ENCODE data around the gene LRTM2.

LRTM2 gene

DNA sequence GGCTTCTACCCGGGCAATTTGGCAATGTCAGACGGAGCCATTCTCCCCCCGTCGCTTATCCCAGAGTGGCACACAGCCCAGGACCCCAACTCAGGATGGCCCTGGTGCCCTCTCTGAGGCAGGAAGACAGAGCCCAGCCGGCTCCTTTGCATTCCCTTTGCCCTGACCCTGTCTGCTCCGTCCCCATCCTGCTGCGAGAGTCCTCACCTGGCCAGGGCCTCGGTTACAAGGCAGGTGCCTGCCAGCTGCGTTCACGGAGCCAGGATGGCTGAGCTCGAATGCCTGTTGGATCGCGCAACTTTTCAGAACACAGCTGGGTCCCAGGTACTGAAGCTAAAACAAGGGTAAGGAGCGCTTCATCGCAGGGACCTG, 18.6 kb downstream of the LRTM2 start:
- H3K27ac ChIP-seq: no peak overlapping the region

DNA sequence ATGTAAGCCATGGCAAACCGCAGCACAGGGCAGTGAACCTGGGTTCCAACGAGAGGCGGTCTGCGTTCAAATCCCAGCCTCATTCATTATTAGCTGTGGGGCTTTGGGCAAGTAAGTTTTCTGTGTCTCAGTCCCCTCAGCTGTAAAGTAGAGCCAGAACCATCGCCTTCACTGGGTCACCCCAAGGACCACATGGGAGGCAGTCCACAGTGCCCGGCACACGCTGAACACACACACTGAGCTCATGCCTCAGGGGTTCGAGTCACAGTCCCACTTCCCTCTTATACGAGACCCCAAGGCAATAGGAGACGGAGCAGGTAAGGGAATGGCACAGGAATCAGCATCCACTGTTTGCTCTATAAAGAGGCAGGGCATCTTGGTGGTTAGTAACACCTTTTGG, 19.1 kb downstream of the LRTM2 start:
- H3K4me3 ChIP-seq: no peak overlapping the region
- H3K27ac ChIP-seq: no peak overlapping the region

More for the DNA sequence above, 18.6 kb downstream of the LRTM2 start:
- H3K4me3 ChIP-seq: no peak overlapping the region

GRCh38 chr12:1839956-1840951, 19.9 kb downstream of the LRTM2 start:
- no peak overlapping the region for H3K4me3 ChIP-seq
- no peak overlapping the region for H3K27ac ChIP-seq

DNA sequence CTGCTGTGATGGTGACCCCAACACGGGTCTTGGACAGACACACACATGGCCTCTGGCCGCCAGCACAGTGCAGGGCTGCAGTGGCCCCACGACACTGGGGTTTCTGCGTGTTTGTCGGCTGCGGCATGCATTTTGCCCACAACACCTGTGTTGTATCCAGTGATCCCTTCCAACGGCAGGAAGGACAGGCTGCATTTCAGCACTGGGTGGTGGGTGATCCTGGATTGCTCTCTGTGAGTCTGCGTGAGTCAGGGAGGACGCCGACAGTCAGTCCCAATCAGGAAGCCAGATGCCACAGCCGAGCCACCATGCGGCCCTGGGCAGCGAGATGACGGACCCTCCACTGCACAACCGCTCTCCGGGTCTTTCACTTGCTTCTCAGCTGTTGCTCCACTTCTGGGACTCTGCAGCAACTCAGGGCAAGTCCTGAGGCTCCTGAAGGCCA, 20.6 kb downstream of the LRTM2 start:
- Histone ChIP-seq H3K27ac (no peak overlapping the region), H3K4me3 (no peak overlapping the region)

- H3K27ac ChIP-seq: no peak overlapping the region
Measured at GRCh38 chr12:1841586-1842182, 21.3 kb downstream of the LRTM2 start.

DNA sequence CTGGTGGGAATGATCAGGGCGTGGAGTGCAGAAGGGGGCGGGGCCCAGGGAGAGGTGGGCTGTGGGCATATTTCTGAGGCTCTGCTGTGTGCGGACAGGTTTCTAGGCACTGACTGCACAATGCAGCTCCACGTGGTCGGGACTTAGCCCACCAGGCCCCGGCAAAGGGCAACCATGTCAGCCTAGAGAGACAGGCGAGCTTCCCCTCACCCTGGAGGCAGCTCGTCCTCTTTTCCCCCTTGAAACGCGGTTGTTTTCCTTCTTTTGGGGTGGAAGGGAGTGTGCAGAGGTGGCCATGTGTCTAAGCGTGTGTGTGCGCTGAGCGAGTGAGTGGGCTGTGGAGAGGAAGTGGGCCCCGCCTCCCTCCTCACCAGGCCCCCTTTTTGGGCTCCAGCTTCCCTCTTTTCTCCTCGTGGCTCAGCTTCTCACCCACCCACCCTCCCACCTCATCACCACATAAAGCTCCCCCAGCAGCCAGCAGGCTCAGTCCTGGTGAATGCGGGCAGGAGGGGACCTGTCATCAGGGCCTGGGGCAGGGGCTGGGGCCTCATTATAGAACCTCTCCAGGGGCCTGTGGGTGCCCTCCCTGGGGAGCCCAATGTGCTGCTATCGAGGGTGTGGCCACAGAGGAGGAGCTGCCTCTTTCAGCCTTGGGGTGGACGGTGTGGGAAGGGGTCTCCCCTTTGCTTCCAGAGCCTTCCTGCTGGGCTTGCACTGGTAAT, 22.0 kb downstream of the LRTM2 start:
- H3K4me3 ChIP-seq: no peak overlapping the region
- no peak overlapping the region for H3K27ac ChIP-seq

More at GRCh38 chr12:1841586-1842182, 21.3 kb downstream of the LRTM2 start:
- H3K4me3 ChIP-seq: no peak overlapping the region

DNA sequence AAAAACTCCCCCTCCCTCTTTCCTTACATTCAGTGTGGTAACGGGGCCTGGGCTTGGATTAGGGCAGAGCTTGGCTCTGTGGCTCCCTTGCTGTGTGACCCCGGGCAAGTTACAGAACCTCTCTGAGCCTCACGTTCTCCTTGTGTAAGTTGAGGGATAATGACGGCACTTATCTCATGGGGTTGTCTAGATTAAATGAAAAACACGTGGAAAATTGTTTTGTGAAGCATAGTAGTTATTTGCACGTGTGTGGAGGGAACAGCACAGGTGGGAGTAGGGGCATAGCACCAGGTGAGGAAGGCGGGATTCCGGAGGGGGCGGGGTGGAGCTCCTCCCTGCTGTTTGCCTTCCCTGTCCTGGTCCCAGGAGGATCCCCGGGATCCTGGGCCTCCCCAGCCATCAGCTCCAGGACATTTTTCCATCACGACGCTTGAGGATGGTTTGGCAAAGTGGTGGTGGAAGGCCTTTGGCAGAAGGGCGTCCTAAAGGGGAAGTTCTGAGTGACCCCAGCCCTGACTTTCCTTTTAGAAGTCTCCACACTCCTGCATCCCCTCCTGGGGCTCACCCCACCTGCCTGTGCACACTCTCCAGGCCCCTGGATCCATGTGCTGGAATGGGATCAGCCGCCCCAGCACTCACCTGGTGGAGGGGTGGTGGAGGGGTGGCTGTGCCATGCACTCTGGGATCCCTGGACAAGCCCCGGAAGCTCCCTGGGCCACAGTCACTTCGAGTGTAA, 22.7 kb downstream of the LRTM2 start:
- H3K27ac ChIP-seq: no peak overlapping the region
- no peak overlapping the region for H3K4me3 ChIP-seq

- Histone ChIP-seq H3K27ac (no peak overlapping the region), H3K4me3 (no peak overlapping the region)
Measured at GRCh38 chr12:1843641-1844005, 23.3 kb downstream of the LRTM2 start.

DNA sequence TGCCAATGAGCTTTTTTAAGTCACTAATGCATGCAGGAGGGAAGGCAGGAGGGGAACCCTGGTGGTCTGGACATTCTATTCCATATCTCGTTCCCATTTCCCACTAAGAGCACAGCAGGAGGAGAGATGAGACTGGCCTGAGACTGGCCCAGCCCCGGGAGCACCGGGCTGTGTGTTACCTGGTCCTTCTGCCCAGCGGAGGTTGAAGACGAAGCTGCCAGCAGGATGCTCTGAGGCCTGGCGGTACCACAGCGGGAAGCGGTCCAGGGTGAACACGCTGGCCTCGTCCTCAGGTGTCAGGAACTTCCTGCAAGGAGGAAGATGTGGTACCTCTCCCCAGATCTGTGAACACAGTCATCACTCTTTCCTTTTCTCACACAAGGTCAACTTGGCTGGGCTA, 23.9 kb downstream of the LRTM2 start:
- Histone ChIP-seq H3K27ac (no peak overlapping the region), H3K4me3 (no peak overlapping the region)

DNA sequence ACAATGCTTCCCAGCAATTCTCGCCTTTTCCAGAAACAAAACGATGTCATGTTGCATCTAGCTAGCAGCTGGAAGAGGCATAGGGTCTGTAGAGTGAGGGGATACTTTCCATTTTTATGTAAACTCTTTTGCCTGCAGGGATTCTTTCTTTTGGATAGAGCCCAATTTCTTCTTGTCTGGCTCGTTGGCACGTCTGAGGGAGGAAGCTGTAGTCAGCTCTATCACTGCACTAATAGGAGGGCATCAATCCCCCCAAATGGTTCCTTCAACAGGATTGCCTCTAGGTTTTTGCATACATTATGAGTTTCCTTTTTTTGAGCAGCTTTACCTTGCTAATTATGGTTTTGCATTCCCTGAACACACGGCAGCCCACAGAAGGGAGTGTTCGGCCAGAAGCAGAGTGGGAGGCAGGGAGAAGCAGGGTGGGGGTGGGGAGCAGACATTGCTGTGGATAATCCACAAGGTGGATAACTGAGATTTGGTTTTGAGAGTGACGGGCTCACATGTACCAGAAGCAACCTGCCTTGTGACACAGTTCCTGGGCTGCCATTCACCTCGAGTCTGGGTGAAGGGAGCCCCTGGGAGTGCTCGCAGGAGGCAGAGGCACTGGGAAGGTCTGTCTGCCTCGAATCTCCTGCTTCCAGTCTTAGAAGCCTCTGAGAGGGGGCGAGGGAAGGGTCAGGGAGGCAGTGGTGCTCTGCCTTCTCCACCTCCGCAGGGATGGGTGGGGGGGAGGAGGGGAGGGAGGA, 24.5 kb downstream of the LRTM2 start:
- no peak overlapping the region for H3K4me3 ChIP-seq
- H3K27ac ChIP-seq: no peak overlapping the region

GRCh38 chr12:1845427-1845826, 25.1 kb downstream of the LRTM2 start:
- no peak overlapping the region for H3K4me3 ChIP-seq
- H3K27ac ChIP-seq: no peak overlapping the region

- Histone ChIP-seq H3K4me3 (no peak overlapping the region), H3K27ac (no peak overlapping the region)
Measured at GRCh38 chr12:1845886-1846285, 25.5 kb downstream of the LRTM2 start.

DNA sequence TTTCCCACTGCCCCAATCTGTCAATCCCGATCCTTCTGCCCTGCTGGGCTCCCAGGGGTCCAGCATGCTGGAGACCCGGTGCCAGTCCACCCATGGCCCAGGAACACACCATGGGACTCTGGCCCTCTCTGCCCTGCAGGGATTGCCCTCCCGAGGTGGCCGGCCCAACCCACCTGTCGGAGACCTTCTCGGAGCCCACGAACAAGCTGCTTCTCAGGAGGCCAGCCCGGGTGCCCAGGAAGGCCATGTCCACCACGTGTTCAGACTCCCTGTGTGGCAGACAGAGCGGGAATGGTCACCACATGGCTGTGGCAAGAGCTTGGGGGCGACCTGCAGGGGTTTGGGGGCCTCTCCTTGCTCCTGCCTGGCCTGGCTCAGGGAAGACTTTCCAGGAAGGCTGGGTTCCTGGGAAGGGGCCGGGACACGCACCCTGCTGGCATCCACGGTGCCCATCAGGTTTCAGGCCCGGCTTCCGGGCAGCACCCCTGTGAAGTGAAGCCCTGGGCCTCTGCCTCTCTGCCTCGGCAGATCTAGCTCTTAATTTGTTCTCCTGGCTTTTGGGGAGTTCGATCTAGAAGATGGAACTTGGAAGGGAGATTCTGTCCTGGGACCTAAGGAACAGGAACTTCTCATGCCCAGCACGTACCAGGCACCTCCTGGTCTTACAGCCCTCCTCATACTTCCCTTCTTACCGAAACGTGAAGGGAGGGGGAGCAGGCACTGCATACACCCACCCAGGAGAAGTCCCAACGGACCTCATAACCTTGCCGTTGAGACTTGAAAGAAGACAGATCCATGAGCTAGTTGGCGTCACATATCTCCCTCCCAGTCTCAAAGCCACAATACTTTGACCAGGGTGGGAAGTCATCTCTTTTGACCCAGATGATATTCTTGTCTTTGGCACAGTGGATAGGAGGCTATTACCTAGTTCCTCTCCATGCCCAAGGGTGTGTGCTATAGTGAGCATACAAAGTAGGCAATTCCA, 26.3 kb downstream of the LRTM2 start:
- Histone ChIP-seq H3K27ac (no peak overlapping the region), H3K4me3 (no peak overlapping the region)

GRCh38 chr12:1847411-1847810, 27.0 kb downstream of the LRTM2 start:
- Histone ChIP-seq H3K27ac (no peak overlapping the region), H3K4me3 (no peak overlapping the region)

DNA sequence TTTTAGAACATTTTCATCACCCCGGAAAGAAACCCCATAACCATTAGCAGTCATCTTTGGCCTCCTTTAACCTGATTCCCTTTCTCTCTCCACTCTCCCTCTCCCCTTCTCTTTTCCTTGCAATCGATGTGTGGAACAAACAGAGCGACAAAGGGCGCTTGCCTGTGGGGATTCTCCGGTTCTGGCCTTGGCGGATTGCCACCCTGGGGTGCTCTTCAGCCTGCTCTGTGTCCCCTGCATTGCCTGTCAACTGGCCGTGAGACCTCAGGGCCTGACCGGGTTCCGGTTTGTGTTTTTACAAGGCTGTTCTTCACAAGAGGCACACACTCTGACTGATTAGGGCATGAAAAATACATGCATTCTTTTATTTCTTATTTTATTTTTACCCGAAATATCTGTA, 27.8 kb downstream of the LRTM2 start:
- H3K27ac ChIP-seq: no peak overlapping the region
- no peak overlapping the region for H3K4me3 ChIP-seq

GRCh38 chr12:1848745-1849144, 28.4 kb downstream of the LRTM2 start:
- H3K27ac ChIP-seq: no peak overlapping the region
- H3K4me3 ChIP-seq: no peak overlapping the region

DNA sequence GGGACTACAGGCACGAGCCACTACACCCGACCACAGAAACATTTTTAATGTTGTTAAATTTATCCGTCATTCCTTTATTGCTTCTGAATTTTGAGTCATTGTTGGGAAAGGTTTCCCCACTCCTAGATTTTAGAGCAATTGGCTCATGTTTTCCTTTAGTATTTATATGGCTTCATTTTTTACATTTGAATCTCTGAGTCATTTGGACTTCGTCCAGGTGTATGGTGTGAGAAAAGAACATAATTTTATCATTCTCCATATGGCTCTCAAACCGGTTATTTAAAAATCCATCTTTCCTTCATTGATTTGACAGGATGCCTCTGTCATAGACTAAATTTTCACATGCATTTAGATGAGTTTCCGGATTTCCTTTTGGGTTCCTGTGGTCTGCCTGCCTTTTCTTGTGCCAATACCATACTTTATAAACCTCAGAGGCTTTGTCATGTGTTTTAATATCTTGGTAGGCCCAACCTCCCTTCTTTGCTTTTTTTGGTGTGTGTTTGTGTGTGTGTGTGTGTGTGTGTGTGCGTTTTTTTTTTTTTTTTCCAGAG, 30.9 kb downstream of the LRTM2 start:
- no peak overlapping the region for H3K4me3 ChIP-seq
- H3K27ac ChIP-seq: no peak overlapping the region

GRCh38 chr12:1852076-1852475, 31.7 kb downstream of the LRTM2 start:
- Histone ChIP-seq H3K27ac (no peak overlapping the region), H3K4me3 (no peak overlapping the region)
